Adrenal gland (tissue), 5 donors: ENCODE measurements around the gene HS3ST5.

ENCODE experiments used
- POLR2A ChIP-seq, 2 donors: fragments of 450-650 bp; IDR thresholded peaks; one replicate each; pipeline ENCODE4 v1.6.1; 2017; ENCODE audit warnings: antibody characterized with exemption in 2 of 2, mild to moderate bottlenecking in 2 of 2, moderate library complexity in 1 of 2
- TF ChIP-seq, protein P1 (sequence below), 6 experiments: fragments of 450-650 bp in 4 of 6; fragments of 200-600 bp in 2 of 6; sonication (generic) in 1 of 6; IDR thresholded peaks; 1 replicate in 5 of 6; 2 replicates in 1 of 6; pipeline versions ENCODE4 v1.5.1 to v1.8.0; 2016 to 2021; ENCODE audit warnings: antibody characterized with exemption in 6 of 6, mild to moderate bottlenecking in 2 of 6, moderate library complexity in 1 of 6
- donor health status: DM: no; HTN: no; CAD: no.

DNA sequence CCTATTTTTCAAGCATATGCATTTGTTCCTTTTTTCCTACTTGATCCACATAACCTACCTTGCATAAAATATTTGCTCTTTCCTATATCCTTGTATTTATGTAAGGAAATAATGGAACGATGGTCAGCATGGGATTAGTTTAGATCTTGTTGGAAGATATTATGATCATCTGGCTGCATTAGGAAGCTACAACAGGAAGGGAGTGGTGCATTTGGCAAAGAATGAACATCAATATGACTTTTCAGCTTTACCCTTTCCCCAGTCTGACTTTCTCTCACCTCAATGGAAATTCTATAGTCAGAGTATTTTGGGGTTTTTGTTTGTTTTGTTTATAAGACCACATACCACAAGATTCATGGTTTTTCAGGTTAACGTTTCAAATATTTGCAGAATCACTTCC, 66.0 kb downstream of the HS3ST5 start:
- TF ChIP-seq, protein P1, sequence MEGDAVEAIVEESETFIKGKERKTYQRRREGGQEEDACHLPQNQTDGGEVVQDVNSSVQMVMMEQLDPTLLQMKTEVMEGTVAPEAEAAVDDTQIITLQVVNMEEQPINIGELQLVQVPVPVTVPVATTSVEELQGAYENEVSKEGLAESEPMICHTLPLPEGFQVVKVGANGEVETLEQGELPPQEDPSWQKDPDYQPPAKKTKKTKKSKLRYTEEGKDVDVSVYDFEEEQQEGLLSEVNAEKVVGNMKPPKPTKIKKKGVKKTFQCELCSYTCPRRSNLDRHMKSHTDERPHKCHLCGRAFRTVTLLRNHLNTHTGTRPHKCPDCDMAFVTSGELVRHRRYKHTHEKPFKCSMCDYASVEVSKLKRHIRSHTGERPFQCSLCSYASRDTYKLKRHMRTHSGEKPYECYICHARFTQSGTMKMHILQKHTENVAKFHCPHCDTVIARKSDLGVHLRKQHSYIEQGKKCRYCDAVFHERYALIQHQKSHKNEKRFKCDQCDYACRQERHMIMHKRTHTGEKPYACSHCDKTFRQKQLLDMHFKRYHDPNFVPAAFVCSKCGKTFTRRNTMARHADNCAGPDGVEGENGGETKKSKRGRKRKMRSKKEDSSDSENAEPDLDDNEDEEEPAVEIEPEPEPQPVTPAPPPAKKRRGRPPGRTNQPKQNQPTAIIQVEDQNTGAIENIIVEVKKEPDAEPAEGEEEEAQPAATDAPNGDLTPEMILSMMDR (IDR thresholded peaks at IDR 0.05), result no peak
- TF ChIP-seq POLR2A (IDR thresholded peaks at IDR 0.05), result no peak
